Mesodermal cell (in vitro differentiated cells): ENCODE results near the gene SIK3.

Experiments
- H3K27ac ChIP-seq: 2 replicates; pipeline ENCODE4 v1.7.0; 2013; ENCODE audit warnings: mild to moderate bottlenecking, low read depth, low read length, moderate library complexity; ENCODE audit not compliant: severe bottlenecking
- H3K36me3 ChIP-seq: 2 replicates; pipeline ENCODE4 v1.7.1; 2013; ENCODE audit warnings: mild to moderate bottlenecking, low read length, moderate library complexity; ENCODE audit not compliant: control insufficient read depth, insufficient read depth
- H3K4me1 ChIP-seq: one replicate; pipeline ENCODE4 v1.7.1; 2013; ENCODE audit warnings: mild to moderate bottlenecking, low read length; ENCODE audit not compliant: insufficient read depth, control insufficient read depth, poor library complexity, severe bottlenecking
- H3K4me3 ChIP-seq: 2 replicates; pipeline ENCODE4 v1.7.0; 2013; ENCODE audit warnings: low read length, control low read depth, mild to moderate bottlenecking; ENCODE audit not compliant: insufficient read depth, poor library complexity, severe bottlenecking; ENCODE audit errors: extremely low read depth
- H3K9me3 ChIP-seq: 2 replicates; pipeline ENCODE4 v1.7.1; 2013; ENCODE audit warnings: mild to moderate bottlenecking, low read length, moderate library complexity; ENCODE audit not compliant: control insufficient read depth
- WGBS, 2 experiments: methylation state at CpG; one replicate each; pipeline ENCODE4 v1.1.5; 2013; ENCODE audit warnings: missing lambda C conversion rate in 2 of 2; ENCODE audit not compliant: insufficient coverage in 2 of 2; 5-methylcytosine and 5-hydroxymethylcytosine counted together

Gene SIK3

DNA sequence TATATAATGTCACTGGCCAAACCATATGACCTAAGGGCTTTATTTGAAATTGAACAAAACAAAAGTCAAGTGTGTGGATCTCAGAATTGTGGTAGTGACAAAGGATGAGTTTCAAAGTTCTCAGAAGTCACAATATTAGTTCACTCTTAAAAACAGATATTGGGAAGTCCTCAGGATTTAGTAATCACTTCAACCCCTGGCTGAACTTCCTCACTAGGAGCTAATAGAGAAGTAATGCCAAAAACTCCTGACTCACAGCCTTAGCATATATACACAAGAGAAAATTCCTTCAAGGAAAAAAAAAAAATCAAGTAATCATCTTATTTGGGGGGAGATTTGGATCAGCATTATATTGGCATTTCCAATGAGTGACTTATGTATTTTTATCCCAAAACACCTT is 185.2 kb downstream of the SIK3 start:
- Histone ChIP-seq H3K9me3 (no peaks in the 10 kb centered on the region), H3K27ac (no peak overlapping the region), H3K36me3 (no peaks in the 10 kb centered on the region), H3K4me1 (peaks cover 5% of the 10 kb centered on the region), H3K4me3 (no peak overlapping the region)

DNA sequence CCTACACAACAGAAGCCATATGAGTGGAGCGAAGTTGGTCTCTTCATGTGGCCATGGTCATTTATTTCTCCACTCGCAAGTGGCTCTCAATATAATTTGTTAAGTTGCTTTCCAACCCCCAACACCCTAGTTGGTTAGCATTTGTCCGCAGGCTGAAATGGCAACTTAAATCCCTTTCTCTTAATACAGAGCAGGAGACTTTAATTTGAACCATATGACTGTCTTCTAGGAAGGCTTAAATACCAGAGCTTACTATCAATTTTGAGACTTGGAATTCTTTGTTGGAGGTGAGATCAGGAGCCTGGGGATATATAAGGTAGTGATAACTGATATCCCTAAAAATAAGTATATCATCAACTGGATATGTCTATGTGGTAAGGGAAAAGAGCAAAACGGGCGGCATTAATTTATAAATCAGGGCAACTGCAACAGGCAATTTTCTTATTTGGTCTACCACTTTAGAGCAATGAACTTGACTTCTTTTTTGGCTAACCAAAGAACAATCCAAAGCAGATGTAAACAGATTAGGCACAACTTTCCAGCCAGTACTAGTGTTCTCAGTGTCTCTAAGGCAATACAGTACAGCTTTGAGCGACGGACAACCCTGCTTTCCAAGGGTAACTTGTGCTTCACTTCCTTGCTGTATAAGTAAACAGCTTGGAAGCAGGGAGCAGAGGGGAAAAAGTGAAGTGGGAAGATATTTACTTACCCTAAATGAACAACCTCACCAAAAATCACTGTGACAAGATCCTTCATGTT is 186.1 kb downstream of the SIK3 start:
- H3K4me1 ChIP-seq, result peaks cover 5% of the 10 kb centered on the region
- H3K9me3 ChIP-seq, result no peaks in the 10 kb centered on the region
- no peaks in the 10 kb centered on the region for H3K36me3 ChIP-seq
- H3K27ac ChIP-seq, result no peak overlapping the region
- H3K4me3 ChIP-seq, result no peak overlapping the region
- WGBS, 2 experiments, result 97 to 100% methylated on average over 4 to 5 of the region's 7 CpGs

DNA sequence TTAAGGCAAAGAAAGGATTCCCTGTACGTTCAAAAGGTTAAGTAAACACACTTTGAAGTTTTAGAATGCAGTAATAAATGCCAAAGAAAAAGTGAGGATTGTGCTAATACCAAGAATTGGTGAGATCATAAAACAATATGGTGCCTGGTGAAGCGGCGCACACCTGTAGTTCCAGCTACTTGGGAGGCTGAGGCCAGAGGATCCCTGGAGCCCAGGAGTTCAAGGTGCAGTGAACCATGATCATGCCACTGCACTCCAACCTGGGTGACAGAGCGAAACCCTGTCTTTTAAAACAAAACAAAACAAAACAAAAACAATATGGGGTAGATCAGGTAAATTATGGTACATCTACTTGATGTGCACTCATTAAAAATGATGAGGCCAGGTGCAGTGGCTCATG is 187.4 kb downstream of the SIK3 start:
- Histone ChIP-seq H3K27ac (no peak overlapping the region), H3K36me3 (no peaks in the 10 kb centered on the region), H3K9me3 (no peaks in the 10 kb centered on the region), H3K4me3 (no peak overlapping the region), H3K4me1 (peaks cover 5% of the 10 kb centered on the region)
- WGBS, 2 experiments, result 91 to 100% methylated on average over 2 to 3 of the region's 4 CpGs

DNA sequence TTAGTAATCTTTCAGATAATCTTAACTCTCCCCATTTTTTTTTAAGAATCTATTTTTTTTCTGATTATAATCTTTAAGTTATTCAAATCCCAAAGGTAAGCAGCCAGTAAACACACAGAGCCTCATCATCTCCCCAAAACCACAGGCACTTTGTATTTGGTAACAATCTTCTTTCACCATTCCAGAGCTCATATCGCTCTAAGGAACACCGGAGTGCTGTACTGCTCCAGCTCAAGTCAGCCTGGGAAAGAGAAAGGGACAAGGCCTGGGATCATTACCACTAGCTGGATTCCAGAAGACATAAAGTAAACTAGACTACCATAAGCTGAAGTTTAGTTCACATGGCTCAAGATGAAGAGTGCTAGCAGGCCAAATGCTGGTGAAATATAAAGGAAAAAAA is 187.8 kb downstream of the SIK3 start:
- H3K4me1 ChIP-seq, result peaks cover 5% of the 10 kb centered on the region
- WGBS, 2 experiments, result 94% methylated on average over 2 of the region's 2 CpGs; no CpG with 5 or more reads in 1 of the 2 experiments
- no peaks in the 10 kb centered on the region for H3K9me3 ChIP-seq
- H3K36me3 ChIP-seq, result no peaks in the 10 kb centered on the region
- no peak overlapping the region for H3K27ac ChIP-seq
- no peak overlapping the region for H3K4me3 ChIP-seq

DNA sequence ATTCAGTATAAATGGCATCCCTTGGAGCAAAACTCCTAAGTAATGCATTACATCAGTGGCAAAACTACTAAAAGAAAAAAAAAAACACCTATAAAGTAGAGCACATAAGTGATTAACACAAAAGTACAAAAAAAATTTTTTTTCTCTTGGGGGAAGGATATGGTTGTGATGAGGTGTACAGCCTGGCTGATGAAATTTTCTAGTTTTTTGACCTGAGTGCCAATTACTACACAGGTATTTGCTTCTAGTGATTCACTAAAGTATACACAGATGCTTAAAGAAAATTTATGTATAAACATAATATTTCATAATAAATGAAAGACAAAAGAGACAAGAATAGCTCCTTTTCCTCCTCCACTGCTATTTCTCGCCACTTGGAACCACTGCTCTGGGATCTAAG is 189.0 kb downstream of the SIK3 start:
- WGBS, 2 experiments, result 100% methylated on average over 1 of the region's 1 CpG; no CpG with 5 or more reads in 1 of the 2 experiments
- Histone ChIP-seq H3K4me1 (peaks cover 5% of the 10 kb centered on the region), H3K4me3 (no peak overlapping the region), H3K9me3 (no peaks in the 10 kb centered on the region), H3K36me3 (no peaks in the 10 kb centered on the region), H3K27ac (no peak overlapping the region)

DNA sequence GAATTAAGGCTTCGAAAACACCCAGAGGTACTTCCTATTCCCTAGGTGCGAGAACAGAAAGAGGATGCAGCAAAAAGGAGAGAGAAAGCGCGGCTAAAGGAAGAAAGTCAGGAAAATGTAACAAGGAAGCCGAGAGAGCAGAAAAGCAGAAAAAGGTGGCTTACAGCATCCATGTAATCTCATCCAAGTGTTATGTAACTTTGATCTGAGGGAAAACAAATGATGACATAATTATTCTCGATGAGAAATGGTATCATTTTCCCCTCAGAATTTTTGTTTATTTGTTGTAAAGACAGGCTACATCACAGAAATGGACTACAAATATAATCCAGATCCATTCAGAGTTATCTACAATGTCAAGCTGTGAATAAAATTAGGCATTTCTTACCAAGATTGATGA is 191.7 kb downstream of the SIK3 start:
- Histone ChIP-seq H3K36me3 (no peaks in the 10 kb centered on the region), H3K27ac (no peak overlapping the region), H3K4me1 (no peaks in the 10 kb centered on the region), H3K9me3 (no peaks in the 10 kb centered on the region), H3K4me3 (no peak overlapping the region)
- WGBS, 2 experiments, result 91 to 92% methylated on average over 3 to 5 of the region's 6 CpGs

DNA sequence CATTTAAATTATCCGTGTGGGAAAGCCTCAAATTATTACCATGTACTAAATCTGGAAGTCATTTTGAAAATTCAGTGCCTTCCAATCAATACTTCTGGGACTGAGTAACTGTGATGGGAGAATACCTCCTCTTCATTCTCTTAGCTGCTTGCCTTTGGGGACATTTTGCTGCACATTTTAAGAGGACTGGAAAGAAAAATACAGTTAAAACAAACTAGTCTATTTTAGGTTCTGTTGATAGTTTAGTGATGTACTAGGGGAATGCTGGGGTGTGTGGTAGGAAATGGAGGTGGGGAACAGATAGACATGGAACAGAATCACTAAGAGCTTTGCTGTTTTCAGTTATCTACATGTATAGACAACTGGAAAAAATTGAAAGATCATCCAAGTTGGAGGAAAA is 195.1 kb downstream of the SIK3 start:
- Histone ChIP-seq H3K4me3 (no peak overlapping the region), H3K4me1 (no peaks in the 10 kb centered on the region), H3K9me3 (peaks cover 8% of the 10 kb centered on the region), H3K27ac (no peak overlapping the region), H3K36me3 (peaks cover 10% of the 10 kb centered on the region)
- no CpG with 5 or more reads among the region's 1 CpG for WGBS, 2 experiments

DNA sequence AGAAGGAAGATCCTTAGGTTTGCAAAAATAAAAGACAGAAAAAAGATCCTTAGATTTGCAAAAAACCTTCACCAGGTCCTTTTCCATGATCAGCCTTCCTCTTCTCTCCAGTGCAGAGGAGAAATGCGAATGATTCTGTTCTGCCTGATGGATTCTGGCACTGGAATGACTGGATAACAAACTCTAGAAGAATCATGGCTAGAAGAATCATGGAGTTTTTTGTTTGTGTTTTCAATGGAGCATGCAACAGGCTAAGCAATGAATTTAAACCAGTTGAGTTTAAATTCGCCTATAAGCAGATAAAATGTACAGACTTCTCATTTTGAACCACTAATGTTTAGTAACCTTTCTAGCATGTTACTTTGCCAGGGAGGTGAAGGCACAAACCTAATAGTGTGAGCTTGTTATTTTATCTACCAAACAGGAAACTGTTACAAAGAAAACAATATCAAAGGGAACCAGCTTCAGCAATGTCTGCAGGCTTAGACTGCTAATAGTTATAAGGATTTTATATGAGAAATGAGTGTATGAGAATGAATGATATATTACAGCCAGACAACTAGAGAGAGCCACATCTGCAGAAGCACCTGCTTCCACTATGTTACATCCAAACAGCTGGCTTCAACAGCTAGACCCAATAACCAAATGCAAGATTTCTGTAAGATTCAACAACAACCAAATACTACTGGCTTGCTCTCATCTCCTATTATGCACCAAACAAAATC is 196.1 kb downstream of the SIK3 start:
- H3K27ac ChIP-seq, result no peak overlapping the region
- no peak overlapping the region for H3K4me3 ChIP-seq
- WGBS, 2 experiments, result 90 to 100% methylated on average over 1 to 2 of the region's 2 CpGs

DNA sequence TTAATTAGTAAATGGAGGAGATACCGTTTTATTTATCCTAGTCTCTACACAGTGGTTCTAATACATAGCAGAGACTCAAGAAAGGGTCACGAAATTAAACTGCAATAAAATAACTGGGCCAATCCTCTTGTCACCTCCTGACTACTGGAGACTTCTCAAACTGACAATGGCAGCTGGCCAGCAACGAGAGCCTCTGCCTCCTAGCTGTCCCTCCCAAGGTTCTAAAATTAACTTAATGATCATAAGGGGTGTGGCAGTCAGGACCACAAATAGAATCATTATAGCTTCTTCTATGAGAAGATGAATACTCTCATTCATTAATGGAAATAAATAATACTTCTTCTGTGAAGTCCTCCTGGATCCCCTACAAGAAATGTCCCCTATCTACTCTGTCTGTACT is 197.0 kb downstream of the SIK3 start:
- no peak overlapping the region for H3K27ac ChIP-seq
- H3K4me3 ChIP-seq, result no peak overlapping the region
- WGBS, 2 experiments, result 86% methylated on average over 1 of the region's 3 CpGs; no CpG with 5 or more reads in 1 of the 2 experiments

More for the DNA sequence above, 196.1 kb downstream of the SIK3 start:
- peaks cover 8% of the 10 kb centered on the region for H3K9me3 ChIP-seq
- peaks cover 14% of the 10 kb centered on the region for H3K36me3 ChIP-seq
- no peaks in the 10 kb centered on the region for H3K4me1 ChIP-seq

DNA sequence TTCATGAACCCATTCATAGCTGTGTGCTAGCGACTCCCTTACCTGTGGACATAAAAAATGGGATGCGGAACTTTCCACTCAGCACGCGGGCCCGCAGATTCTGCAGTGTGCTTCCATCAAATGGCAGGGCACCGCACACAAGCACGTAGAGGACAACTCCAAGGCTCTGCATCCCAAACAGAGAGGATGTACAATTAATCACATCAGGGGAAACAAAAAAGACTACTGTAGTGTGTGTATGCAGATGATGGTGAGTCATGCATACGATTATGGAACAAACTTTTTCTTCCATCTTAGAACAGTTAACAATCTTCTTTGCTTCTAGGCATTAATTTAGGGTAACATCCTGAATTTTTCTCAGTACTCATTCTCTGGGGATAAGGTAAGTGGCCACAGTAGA is 202.0 kb downstream of the SIK3 start:
- peaks cover 42% of the 10 kb centered on the region for H3K36me3 ChIP-seq
- no peak overlapping the region for H3K4me3 ChIP-seq
- no peaks in the 10 kb centered on the region for H3K4me1 ChIP-seq
- peaks cover 8% of the 10 kb centered on the region for H3K9me3 ChIP-seq
- 90 to 100% methylated on average over 5 to 6 of the region's 8 CpGs for WGBS, 2 experiments
- no peak overlapping the region for H3K27ac ChIP-seq

More for the DNA sequence above, 197.0 kb downstream of the SIK3 start:
- Histone ChIP-seq H3K9me3 (peaks cover 8% of the 10 kb centered on the region), H3K4me1 (no peaks in the 10 kb centered on the region), H3K36me3 (peaks cover 21% of the 10 kb centered on the region)
